Cardiac fibroblast (primary cell): ENCODE data around the gene ASAP2.

Source experiments
- DNase-seq, 2 donors: peaks; one replicate each; pipeline versions ENCODE4 v3.0.0 to v3.0.0-alpha.2; 2010; ENCODE audit warnings: low read depth in 2 of 2
- H3K4me3 ChIP-seq, 2 donors: replicated peaks in 1 of 2; 1 replicate in 1 of 2; 2 replicates in 1 of 2; pipeline ENCODE4 v1.5.1; 2011; ENCODE audit warnings: low read depth in 2 of 2, low read length in 2 of 2, mild to moderate bottlenecking in 2 of 2, moderate library complexity in 1 of 2
- TF ChIP-seq, protein P1 (sequence below): IDR thresholded peaks from one replicate; pipeline ENCODE4 v1.5.1; 2011; ENCODE audit warnings: low read depth, mild to moderate bottlenecking, low read length, inconsistent platforms

Gene ASAP2

DNA sequence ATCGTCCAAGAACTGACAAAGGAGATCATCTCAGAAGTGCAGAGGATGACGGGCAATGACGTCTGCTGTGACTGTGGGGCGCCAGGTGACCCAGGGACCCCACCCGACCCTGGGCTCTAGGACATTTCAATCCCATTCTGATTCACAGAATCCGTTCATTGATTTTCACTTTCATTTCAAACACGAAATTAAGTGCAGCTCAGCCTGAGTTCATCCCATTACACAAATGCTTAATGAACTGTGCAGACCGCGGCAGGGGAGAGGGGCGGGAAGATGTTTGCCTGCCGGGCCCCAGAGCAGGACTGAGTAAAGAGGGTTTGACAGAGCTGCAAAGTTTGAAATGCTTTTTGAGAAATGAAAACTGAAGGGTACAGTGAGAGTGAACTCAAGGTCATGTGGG lies 149.6 kb downstream of the ASAP2 start:
- H3K4me3 ChIP-seq, result no peak overlapping the region
- no peak for DNase-seq
- TF ChIP-seq, protein P1, sequence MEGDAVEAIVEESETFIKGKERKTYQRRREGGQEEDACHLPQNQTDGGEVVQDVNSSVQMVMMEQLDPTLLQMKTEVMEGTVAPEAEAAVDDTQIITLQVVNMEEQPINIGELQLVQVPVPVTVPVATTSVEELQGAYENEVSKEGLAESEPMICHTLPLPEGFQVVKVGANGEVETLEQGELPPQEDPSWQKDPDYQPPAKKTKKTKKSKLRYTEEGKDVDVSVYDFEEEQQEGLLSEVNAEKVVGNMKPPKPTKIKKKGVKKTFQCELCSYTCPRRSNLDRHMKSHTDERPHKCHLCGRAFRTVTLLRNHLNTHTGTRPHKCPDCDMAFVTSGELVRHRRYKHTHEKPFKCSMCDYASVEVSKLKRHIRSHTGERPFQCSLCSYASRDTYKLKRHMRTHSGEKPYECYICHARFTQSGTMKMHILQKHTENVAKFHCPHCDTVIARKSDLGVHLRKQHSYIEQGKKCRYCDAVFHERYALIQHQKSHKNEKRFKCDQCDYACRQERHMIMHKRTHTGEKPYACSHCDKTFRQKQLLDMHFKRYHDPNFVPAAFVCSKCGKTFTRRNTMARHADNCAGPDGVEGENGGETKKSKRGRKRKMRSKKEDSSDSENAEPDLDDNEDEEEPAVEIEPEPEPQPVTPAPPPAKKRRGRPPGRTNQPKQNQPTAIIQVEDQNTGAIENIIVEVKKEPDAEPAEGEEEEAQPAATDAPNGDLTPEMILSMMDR, result no peak

DNA sequence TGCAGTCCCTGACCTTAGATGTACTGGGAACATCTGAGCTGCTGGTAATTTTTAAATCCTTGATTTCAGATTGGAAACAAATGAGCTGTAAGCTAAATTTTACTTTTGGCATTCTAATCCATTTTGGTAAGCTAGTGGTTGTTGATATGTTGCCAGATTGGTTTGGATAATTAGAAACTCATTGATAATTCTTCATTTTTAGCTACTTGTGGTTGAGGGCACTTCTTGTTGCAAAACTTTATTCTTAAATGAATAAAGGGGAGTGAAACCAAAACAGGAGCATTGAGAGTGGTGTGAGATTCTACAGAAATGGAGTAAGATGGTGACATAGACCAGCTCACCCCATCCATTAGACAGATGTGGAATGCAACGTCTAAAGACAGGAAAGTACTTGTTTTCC lies 152.2 kb downstream of the ASAP2 start:
- peak in 1 of 2 donors; percentile 11 for DNase-seq
- no peak overlapping the region for H3K4me3 ChIP-seq
- TF ChIP-seq, protein P1, result no peak

DNA sequence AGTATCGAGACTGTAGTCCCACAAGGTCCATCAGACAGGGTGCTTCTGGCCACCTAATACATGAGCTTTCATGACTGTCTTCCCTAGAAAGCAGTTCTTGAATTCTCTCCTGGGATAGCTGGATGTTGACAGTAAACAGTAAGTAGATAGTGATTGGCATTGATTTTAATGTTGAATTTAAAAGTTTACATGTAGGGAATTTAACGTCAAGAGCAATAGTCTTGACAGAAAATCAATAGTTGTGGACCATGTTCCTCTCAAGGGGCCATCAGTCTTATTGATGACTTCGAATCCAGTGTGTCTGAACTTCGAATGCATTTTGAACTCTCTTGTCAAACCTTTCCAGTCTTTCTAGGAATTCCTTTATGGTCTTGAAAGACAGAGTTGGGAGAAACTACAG lies 152.9 kb downstream of the ASAP2 start:
- TF ChIP-seq, protein P1, result no peak
- no peak overlapping the region for H3K4me3 ChIP-seq
- no peak for DNase-seq

DNA sequence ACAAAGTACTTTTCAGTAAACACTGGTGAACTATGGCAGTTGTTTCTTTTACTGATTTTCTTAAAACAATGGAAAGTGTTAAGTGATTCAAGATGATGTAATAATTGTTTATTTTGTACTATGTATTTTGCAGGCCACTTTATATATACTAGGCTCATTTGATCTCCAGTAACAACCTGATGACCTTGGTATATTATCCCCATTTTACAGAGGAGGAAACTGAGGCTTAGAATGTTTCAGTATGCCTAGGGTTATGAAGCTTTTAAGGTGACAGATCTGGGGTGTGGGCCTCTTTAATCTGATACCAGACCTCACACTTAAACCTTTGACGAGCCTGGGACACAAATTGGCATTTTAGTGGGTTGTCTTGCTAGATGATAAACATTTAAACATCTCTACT lies 153.5 kb downstream of the ASAP2 start:
- H3K4me3 ChIP-seq, result no peak overlapping the region
- TF ChIP-seq, protein P1, result no peak
- no peak for DNase-seq

DNA sequence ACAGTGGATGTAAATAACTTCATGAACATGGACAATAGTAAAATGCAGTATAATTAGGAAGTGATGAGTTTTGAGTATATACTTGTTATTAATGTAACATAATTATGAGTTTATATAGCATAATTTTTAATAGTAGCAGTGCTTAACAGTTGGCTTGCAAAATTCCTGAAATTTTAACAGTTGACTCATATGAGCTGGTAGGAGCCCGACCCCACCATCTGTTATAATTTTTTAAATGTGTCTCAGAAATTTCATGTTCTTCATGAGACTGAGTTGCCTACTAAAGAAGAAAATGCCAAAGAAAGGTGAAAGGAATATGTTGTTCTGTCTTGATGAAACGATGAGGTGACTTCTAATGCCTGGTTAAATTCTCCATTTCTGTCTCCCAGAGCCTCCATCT lies 154.1 kb downstream of the ASAP2 start:
- TF ChIP-seq, protein P1, result no peak
- no peak for DNase-seq
- H3K4me3 ChIP-seq, result no peak overlapping the region

DNA sequence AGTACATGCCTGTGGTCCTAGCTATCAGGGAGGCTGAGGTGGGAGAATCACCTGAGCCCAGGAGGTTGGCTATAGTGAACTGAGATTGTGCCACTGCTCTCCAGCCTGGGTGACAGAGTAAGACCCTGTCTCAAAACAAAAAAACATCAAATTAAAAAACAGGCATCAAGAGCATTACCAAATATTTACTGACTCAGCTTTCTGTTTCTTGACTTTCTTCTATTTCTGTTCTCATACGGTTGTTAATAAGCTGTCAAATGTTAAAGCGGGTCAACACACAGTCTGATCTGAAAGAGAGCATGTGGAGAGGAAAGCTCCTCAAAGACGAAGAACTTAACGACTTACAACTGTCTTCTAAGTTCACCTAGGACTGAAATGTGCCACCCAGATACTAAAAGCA lies 157.8 kb downstream of the ASAP2 start:
- no peak for DNase-seq
- TF ChIP-seq, protein P1, result no peak
- no peak overlapping the region for H3K4me3 ChIP-seq

DNA sequence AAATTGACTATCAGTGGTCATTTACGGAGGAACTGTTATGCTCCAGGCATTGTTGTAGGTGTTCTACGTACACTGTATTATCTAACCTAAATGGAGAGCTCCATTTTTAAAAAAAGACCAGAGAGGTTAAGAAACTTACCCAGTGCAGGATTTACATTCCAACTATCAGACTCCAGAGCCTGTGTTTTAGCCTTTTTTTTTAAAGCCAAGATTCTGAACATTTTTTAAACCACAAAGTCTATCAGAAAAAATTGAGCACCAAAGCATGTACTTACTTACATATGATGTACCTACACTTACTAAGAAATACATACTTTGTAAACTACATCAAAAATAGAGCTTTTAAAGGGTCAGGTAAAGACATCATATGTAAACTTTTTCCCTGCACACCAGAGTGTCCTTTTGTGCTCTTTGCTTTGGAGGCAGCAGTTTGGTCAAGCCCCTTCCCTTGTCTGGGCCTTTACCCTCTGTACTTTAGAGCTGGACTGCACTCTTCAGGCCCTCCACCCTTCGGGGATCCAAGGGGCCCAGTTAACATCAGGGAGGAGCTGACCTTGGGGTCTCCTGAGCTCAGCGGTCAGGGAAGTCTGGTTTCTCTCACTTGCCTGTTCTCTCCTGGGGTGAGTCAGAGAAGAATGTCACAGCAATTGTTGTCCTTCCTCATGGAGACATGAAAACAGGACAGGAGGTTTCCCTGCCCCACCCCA lies 158.3 kb downstream of the ASAP2 start:
- DNase-seq, result peak; percentile 60 to 62
- TF ChIP-seq, protein P1, result no peak
- no peak overlapping the region for H3K4me3 ChIP-seq
